ENCODE results near the gene CD300H.

DNA sequence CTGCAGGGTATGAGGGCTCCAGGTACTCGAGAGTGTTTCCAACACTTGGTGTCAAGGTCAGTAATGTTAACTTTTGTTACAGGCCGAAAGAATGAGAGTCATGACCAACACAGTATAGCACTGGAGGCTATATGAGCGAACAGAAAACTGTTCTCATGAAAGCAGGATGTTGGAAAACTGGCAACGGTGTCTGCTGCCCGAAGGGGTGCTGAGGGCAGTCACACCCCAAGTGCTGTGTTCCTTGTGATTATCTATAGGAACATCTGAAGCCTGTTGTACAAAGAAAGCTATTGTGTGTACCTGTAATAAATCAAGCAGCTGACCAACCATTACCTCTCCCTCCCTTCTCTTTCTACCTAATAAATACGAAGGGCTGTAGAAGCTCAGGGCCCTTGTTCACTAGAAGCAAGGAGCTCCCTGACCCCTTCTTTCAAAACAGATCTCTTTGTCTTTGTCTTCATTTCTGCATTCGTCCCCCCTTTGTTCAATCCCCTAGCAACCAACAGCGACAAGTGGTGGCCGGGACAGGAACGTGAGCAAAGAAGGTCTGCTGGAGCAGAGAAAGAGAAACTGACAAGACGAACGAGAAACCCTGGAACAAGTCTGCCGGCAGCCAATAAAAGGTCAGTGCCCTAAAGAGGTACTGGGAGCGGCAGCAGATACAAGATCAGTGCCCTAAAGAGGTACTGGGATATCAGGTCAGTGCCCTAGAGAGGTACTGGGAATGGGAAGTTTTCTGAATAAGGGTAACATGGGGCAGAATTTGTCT is 17.2 kb upstream of the CD300H start:
- TF ChIP-seq CTCF (IDR thresholded peaks at IDR 0.05) (no peak), POLR2A (IDR thresholded peaks at IDR 0.05) (no peak)
